GM18498 (cell line): ENCODE measurements around the gene PAK5.

Experiments
- ATAC-seq: cut with Tn5 transposase; IDR thresholded peaks from one replicate; pipeline ENCODE4 v1.9.1; 2021; ENCODE audit warnings: mild to moderate bottlenecking, moderate library complexity; ENCODE audit not compliant: unreplicated experiment

The PAK5 gene

GRCh38 chr20:9838378-9839295, at the start of gene PAK5:
Gene PAK5, minus strand, starts transcription at chr20:9839076. Its CDS starts 194,748 bp downstream, at chr20:9644328.
- ATAC-seq = no peak

GRCh38 chr20:9887706-9888105, 48.8 kb upstream of the PAK5 start:
- no peak for ATAC-seq

- ATAC-seq = no peak
Measured at GRCh38 chr20:9886227-9886626, 47.4 kb upstream of the PAK5 start.

- ATAC-seq = no peak
Measured at GRCh38 chr20:9884666-9885065, 45.8 kb upstream of the PAK5 start.

GRCh38 chr20:9884061-9884460, 45.2 kb upstream of the PAK5 start:
- ATAC-seq = no peak

GRCh38 chr20:9877932-9878495, 39.1 kb upstream of the PAK5 start:
- no peak for ATAC-seq

GRCh38 chr20:9867196-9867980, 28.5 kb upstream of the PAK5 start:
- ATAC-seq = no peak

- no peak for ATAC-seq
Measured at GRCh38 chr20:9852566-9852965, 13.7 kb upstream of the PAK5 start.

GRCh38 chr20:9839626-9840025, 750 bp upstream of the PAK5 start:
- ATAC-seq = no peak

GRCh38 chr20:9838035-9838377, 870 bp downstream of the PAK5 start:
- no peak for ATAC-seq

GRCh38 chr20:9837634-9838033, 1.2 kb downstream of the PAK5 start:
- ATAC-seq = no peak

GRCh38 chr20:9835302-9835701, 3.6 kb downstream of the PAK5 start:
- ATAC-seq = no peak

GRCh38 chr20:9831032-9831431, 7.8 kb downstream of the PAK5 start:
- ATAC-seq = no peak

- no peak for ATAC-seq
Measured at GRCh38 chr20:9829835-9830234, 9.0 kb downstream of the PAK5 start.

- ATAC-seq = no peak
Measured at GRCh38 chr20:9817654-9818053, 21.2 kb downstream of the PAK5 start.

GRCh38 chr20:9815632-9816031, 23.2 kb downstream of the PAK5 start:
- no peak for ATAC-seq

- no peak for ATAC-seq
Measured at GRCh38 chr20:9810738-9811137, 28.1 kb downstream of the PAK5 start.

- ATAC-seq = no peak
Measured at GRCh38 chr20:9809271-9809670, 29.6 kb downstream of the PAK5 start.

- ATAC-seq = no peak
Measured at GRCh38 chr20:9808166-9808565, 30.7 kb downstream of the PAK5 start.

GRCh38 chr20:9807136-9807535, 31.7 kb downstream of the PAK5 start:
- no peak for ATAC-seq

GRCh38 chr20:9800421-9800820, 38.5 kb downstream of the PAK5 start:
- ATAC-seq = no peak

- no peak for ATAC-seq
Measured at GRCh38 chr20:9794831-9795230, 44.0 kb downstream of the PAK5 start.
